ENCODE data around the gene NUP62. TPM values are rescaled to one million over a fixed set of nuclear protein-coding genes. Genes with fewer than 3 reads are reported as not detected.
A peak's percentile ranks its signal among the peaks of the same experiment; 100 is the strongest.

Gene NUP62
- total RNA-seq, 6 experiments from 2014 or later = 9.3 to 55.5 (median 32.6) TPM

GRCh38 chr19:49930483-49931011 lies 1.2 kb upstream of the NUP62 start:
- intact Hi-C loops (cut with DNase I) = no loop called here
- Histone ChIP-seq H3K4me3 (peak overlapping the region; percentile 95 to 98 (median 98)), H3K4me1 (peaks cover 0 to 26% (median 8%) of the 10 kb centered on the region in 4 donors), H3K9me3 (no peaks in the 10 kb centered on the region), H3K27me3 (no peaks in the 10 kb centered on the region), H3K36me3 (peaks cover 0 to 31% (median 20%) of the 10 kb centered on the region in 4 donors), H3K27ac (no peak overlapping the region)
- DNase-seq (peak; percentile 60 to 68 (median 63)), ATAC-seq (peak in 2 of 4 donors; percentile 2 to 15)
- WGBS (ENCODE audit: insufficient coverage, low coverage, low lambda C conversion rate, missing lambda C conversion rate) = 36% methylated on average over 6 of the region's 15 CpGs
- no peak for TF ChIP-seq CTCF (IDR thresholded peaks at IDR 0.05)

GRCh38 chr19:49929611-49930482 lies 543 bp upstream of the NUP62 start:
- Histone ChIP-seq H3K36me3 (peaks cover 0 to 31% (median 20%) of the 10 kb centered on the region in 4 donors), H3K4me1 (peaks cover 0 to 31% (median 8%) of the 10 kb centered on the region in 4 donors), H3K9me3 (no peaks in the 10 kb centered on the region), H3K4me3 (peak overlapping the region; percentile 95 to 98 (median 98)), H3K27me3 (no peaks in the 10 kb centered on the region), H3K27ac (peak overlapping the region; percentile 86 to 93 (median 92))
- TF ChIP-seq CTCF (IDR thresholded peaks at IDR 0.05) = peak in 1 of 4 donors; percentile 5
- TF ChIP-seq POLR2A (IDR thresholded peaks at IDR 0.05) = peak; percentile 68
- ATAC-seq (peak; percentile 71 to 89 (median 78)), DNase-seq (peak; percentile 92 to 97 (median 96))
- intact Hi-C loops (cut with DNase I) = no loop called here
- 3% methylated on average over 26 of the region's 43 CpGs for WGBS (ENCODE audit: insufficient coverage, low coverage, low lambda C conversion rate, missing lambda C conversion rate)

GRCh38 chr19:49927526-49928264 lies 1.6 kb downstream of the NUP62 start:
- Histone ChIP-seq H3K36me3 (peaks cover 0 to 24% (median 17%) of the 10 kb centered on the region in 4 donors), H3K4me1 (peaks cover 0 to 38% (median 9%) of the 10 kb centered on the region in 4 donors), H3K9me3 (no peaks in the 10 kb centered on the region), H3K4me3 (peak overlapping the region; percentile 95 to 98 (median 98)), H3K27me3 (no peaks in the 10 kb centered on the region), H3K27ac (peak overlapping the region; percentile 86 to 93 (median 92))
- intact Hi-C loops (cut with DNase I) = no loop called here
- ATAC-seq (no peak), DNase-seq (no peak)
- no peak for TF ChIP-seq CTCF (IDR thresholded peaks at IDR 0.05)
- no peak for TF ChIP-seq POLR2A (IDR thresholded peaks at IDR 0.05)
- WGBS (ENCODE audit: insufficient coverage, low coverage, low lambda C conversion rate, missing lambda C conversion rate) = 76% methylated on average over 14 of the region's 14 CpGs

GRCh38 chr19:49926515-49926914 lies 2.8 kb downstream of the NUP62 start:
- DNase-seq (no peak), ATAC-seq (no peak)
- no peak overlapping the region for H3K4me3 ChIP-seq
- H3K27me3 ChIP-seq = no peaks in the 10 kb centered on the region
- WGBS (ENCODE audit: insufficient coverage, low coverage, low lambda C conversion rate, missing lambda C conversion rate) = 94% methylated on average over 3 of the region's 10 CpGs
- TF ChIP-seq CTCF (IDR thresholded peaks at IDR 0.05) = no peak
- H3K36me3 ChIP-seq = peaks cover 0 to 12% (median 10%) of the 10 kb centered on the region in 4 donors
- intact Hi-C loops (cut with DNase I) = no loop called here
- peaks cover 0 to 49% (median 15%) of the 10 kb centered on the region in 4 donors for H3K4me1 ChIP-seq
- no peak overlapping the region for H3K27ac ChIP-seq
- H3K9me3 ChIP-seq = no peaks in the 10 kb centered on the region

Measured in right lobe of liver (tissue), 6 donors.